Mononuclear cell (primary cell): ENCODE data around the gene INPP1. TPM values are rescaled to one million over a fixed set of nuclear protein-coding genes. Genes with fewer than 3 reads are reported as not detected.
A peak's percentile ranks its signal among the peaks of the same experiment; 100 is the strongest.
"Not testable (repeated sequence)": the region's sequence is repeated elsewhere in the genome, so short reads cannot be mapped to it uniquely, and the experiment has no call there.

Experiments used
- H3K27me3 ChIP-seq: 2 replicates; pipeline ENCODE4 v1.6.0; 2011; ENCODE audit warnings: low read length, control low read depth; ENCODE audit not compliant: insufficient read depth
- H3K4me1 ChIP-seq: 2 replicates; pipeline ENCODE4 v1.5.1; 2011; ENCODE audit warnings: mild to moderate bottlenecking, low read length, control low read depth; ENCODE audit not compliant: insufficient read depth
- H3K4me3 ChIP-seq: 2 replicates; pipeline ENCODE4 v1.5.1; 2011; ENCODE audit warnings: mild to moderate bottlenecking, low read length, moderate library complexity
- H3K9me3 ChIP-seq: 2 replicates; pipeline ENCODE4 v1.5.1; 2011; ENCODE audit warnings: low read depth, mild to moderate bottlenecking, control low read depth, low read length
- total RNA-seq: library from RNA; depleted of rRNA; stranded (reverse); fragments of >200 nt; gene quantifications from one replicate; pipeline ENCODE4 v1.2.3, GENCODE V29; 2012

INPP1 gene
- total RNA-seq, 1 donor = 2.2 TPM

DNA sequence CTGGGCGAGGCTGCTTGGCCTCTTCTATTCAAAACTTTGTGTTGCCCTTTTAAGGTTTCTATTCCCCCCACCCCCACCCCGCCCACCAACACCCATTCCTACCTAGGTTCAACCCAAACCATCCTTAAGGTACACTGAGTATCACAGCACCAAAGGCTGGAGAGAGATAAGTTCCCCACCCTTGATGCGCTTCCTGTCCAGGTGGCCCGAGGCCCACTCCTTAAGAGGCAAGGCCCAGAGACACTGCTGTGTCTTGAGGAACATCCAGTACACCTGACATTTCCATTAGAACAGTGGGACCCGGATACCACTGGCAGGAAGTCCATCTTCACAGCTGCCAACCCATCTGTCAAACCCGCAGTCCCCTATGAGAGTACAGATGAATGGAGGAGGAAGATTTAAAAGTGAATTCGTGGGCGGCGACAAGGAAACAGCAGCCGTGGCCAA is 277 bp upstream of the INPP1 start:
- peaks cover 20% of the 10 kb centered on the region for H3K4me1 ChIP-seq
- no peaks in the 10 kb centered on the region for H3K9me3 ChIP-seq
- H3K4me3 ChIP-seq = peak overlapping the region; percentile 53
- no peaks in the 10 kb centered on the region for H3K27me3 ChIP-seq

DNA sequence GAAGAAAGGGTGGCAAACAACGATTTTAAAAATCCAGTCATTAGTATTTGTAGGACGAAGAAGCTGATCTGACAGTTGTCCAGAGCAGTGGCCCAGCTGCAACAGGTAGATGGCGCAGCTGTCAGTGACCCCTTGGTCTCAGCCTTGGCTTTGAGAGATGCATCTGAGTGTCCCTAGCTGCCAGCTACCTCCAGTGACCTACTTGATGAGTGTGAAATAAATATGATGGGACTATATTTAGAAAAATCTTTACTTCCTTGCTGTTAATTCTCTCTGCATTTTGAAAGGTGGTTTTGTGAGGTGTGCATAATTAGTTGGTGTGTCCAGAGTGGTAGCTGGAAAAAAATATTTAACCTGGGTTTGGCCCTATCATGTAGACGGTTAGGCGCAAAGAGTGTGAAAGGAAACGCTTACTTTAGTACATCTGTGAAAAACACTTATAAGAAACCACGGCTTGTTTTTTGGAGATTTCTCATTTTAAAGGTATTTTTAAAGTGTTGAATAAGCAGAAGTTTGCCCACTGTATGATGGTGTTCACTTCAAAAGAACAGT is 963 bp downstream of the INPP1 start:
- H3K9me3 ChIP-seq = no peaks in the 10 kb centered on the region
- H3K4me3 ChIP-seq = peak overlapping the region; percentile 53
- peaks cover 20% of the 10 kb centered on the region for H3K4me1 ChIP-seq
- H3K27me3 ChIP-seq = no peaks in the 10 kb centered on the region

DNA sequence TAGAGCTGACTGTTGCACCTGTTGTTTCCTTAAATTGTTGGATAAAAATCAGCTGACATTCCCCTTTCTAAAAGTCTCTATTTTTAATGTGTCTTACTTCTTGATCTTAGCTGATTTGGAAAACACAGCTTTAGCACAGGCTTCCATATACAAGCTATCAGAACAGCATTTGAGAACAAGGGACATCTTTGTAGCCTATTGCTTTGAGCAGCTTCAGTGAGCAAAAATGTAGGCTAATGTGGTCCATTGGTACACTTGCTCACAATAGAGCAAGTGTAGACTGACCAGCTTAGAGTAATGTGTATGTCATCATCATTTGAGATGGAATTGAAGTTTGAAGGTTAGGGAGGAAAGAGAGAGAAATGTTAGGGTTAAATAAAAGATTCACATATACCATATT is 7.0 kb downstream of the INPP1 start:
- H3K4me3 ChIP-seq = no peak overlapping the region
- peaks cover 9% of the 10 kb centered on the region for H3K4me1 ChIP-seq
- H3K27me3 ChIP-seq = no peaks in the 10 kb centered on the region
- H3K9me3 ChIP-seq = no peaks in the 10 kb centered on the region

DNA sequence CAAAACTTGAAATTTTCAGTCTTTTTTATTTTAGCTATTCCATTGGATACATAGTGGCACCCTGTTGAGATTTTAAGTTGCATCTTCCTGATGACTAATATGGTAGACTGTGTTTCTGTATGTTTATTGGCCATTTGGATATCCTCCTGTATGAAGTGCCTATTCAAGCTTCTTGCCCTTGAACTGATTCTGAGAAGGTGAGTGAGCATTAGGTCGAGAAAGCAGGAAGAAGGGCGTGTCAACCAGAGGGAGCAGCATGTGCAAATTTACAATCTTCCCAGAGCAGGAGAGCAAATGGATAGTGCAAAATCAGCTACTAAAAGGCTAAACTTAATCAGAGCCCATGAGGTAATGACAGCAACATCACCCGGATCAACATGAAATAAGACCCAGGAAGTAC is 8.6 kb downstream of the INPP1 start:
- Histone ChIP-seq H3K27me3 (no peaks in the 10 kb centered on the region), H3K9me3 (no peaks in the 10 kb centered on the region), H3K4me1 (peaks cover 6% of the 10 kb centered on the region), H3K4me3 (no peak overlapping the region)

DNA sequence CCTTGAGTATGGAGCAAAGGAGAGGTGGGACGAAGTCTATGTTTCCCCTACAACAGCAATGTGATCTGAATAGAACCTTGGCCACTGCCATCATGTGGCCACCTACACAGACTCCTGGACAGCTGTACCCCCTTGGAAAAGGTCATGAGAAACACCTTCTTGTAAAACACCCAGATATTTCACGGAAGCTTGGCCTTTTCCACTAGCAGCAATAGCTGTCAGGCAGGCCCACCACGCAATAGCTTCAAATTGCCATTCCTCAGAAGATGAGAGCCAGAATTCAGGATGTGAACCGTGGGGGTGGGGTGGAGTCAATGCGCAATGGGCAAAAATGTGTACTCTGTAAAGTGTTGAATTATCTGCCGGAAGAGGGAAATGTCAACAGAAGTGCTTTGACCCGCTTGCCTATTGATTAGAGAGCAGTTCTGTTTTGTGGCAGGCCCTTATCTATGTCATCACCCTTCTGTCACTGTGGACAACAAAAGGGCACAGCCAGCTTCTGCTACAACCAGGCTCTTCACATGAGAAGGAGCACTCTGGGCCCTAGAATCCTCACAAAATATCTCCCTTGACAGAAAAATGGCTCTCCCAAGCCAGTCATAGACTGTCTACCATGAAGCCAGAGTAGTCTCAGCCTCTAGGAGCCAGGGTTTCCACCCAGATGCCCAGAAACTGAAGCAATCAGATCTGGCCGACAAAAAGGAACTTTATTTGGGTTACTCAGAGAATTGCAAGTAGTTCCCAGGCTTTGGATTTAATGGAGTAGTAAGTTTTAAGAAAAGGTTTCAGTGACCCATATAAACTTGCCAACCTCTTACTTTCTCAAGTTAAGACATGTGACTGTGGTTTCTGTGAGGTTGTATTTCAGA is 9.5 kb downstream of the INPP1 start:
- Histone ChIP-seq H3K27me3 (no peaks in the 10 kb centered on the region), H3K9me3 (no peaks in the 10 kb centered on the region), H3K4me3 (no peak overlapping the region), H3K4me1 (peaks cover 6% of the 10 kb centered on the region)

DNA sequence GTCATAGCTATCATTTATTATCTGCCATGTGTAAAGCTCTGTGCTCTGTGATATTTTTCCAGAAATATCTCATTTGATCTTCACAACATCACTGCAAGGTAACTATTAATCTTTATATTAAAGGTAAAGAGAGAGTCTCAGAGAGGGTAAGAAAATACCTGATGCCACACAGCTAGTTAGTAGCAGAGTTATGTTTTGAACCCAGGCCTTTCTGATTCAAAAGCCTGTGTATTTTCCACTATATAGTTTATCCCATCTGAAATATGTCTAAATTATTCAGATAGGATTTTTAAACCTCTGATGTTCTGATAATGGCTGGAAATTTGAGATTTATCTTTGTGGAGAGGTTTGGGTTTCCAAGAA is 10.1 kb downstream of the INPP1 start:
- Histone ChIP-seq H3K9me3 (no peaks in the 10 kb centered on the region), H3K4me1 (peaks cover 6% of the 10 kb centered on the region), H3K27me3 (no peaks in the 10 kb centered on the region), H3K4me3 (no peak overlapping the region)

DNA sequence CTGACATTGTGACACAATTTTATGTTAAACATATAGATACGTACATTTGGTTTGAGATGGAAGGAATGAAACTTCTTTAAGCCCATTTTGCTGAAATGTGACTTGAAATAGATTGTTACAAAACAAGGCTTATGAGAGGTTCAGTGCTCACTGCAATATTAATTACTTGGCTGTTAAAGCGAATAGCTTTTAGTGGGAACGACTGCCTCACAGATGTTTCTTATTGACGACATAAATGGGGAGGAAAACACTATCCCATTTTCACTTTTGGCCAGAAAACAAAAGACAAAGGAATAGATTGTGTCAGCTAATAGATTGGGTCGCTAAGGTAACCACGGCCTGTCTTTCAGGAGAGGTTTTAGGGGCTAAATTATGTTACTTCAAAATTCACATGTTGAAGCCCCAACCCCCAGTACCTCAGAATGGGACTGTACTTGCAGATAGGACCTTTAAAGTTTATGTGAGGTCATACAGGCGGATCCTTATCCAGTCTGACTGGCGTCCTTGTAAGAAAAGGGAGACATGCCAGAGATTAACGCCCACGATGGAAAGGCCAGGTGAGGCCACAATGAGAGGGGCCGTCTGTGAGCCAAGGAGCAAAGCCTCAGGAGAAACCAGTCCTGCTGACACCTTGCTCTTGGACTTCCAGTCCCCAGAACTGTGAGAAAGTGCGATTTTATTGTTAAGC is 10.8 kb downstream of the INPP1 start:
- no peak overlapping the region for H3K4me3 ChIP-seq
- peaks cover 6% of the 10 kb centered on the region for H3K4me1 ChIP-seq
- no peaks in the 10 kb centered on the region for H3K27me3 ChIP-seq
- no peaks in the 10 kb centered on the region for H3K9me3 ChIP-seq

- Histone ChIP-seq H3K9me3 (no peaks in the 10 kb centered on the region), H3K4me3 (no peak overlapping the region), H3K27me3 (no peaks in the 10 kb centered on the region), H3K4me1 (peaks cover 6% of the 10 kb centered on the region)
Measured at GRCh38 chr2:190355968-190356644, 12.7 kb downstream of the INPP1 start.

- H3K9me3 ChIP-seq = no peaks in the 10 kb centered on the region
- no peak overlapping the region for H3K4me3 ChIP-seq
- peaks cover 6% of the 10 kb centered on the region for H3K4me1 ChIP-seq
- no peaks in the 10 kb centered on the region for H3K27me3 ChIP-seq
Measured at GRCh38 chr2:190357600-190357999, 14.2 kb downstream of the INPP1 start.

GRCh38 chr2:190358655-190359448 is 15.5 kb downstream of the INPP1 start:
- not testable (repeated sequence) for H3K4me3 ChIP-seq, H3K4me1 ChIP-seq, H3K9me3 ChIP-seq, H3K27me3 ChIP-seq

DNA sequence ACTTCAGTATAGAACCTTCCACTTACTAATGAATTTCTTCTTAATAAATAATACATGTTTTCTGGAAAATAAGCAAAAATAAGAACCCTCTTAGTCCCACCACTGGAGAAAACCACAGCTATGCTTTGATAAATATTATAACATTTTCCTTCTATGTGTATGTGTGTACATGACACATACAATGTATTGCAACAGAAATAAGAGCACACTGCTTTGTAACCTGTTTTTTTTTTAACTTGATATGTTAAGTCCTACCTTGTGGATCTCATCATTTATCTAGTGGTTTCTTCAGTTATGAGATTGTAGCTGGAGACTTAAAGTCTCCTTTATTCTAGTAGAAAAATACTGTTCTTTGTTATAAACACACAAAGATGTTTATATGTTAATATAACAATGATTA is 17.2 kb downstream of the INPP1 start:
- no peak overlapping the region for H3K4me3 ChIP-seq
- no peaks in the 10 kb centered on the region for H3K9me3 ChIP-seq
- H3K4me1 ChIP-seq = no peaks in the 10 kb centered on the region

DNA sequence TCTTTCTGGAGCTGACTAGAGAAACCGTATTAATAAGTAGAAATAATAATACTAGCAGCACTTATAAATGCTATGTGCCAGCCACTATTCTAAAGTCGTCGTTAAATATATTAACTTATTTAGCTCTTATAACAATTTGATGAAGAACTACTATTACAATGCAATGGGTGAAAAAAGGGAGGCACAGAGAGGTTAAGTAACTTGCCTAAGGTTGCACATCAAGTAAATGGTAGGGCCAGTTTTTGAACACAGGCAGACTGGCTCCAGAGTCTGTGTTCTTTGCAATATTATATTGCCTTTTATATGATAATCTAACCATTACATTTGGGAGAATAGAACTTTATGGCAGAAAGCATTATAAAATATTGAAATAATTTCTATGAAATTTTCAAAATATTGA is 17.6 kb downstream of the INPP1 start:
- H3K4me3 ChIP-seq = no peak overlapping the region
- H3K9me3 ChIP-seq = no peaks in the 10 kb centered on the region
- H3K4me1 ChIP-seq = no peaks in the 10 kb centered on the region
- H3K27me3 ChIP-seq = no peaks in the 10 kb centered on the region

More for the DNA sequence above, 17.2 kb downstream of the INPP1 start:
- no peaks in the 10 kb centered on the region for H3K27me3 ChIP-seq

DNA sequence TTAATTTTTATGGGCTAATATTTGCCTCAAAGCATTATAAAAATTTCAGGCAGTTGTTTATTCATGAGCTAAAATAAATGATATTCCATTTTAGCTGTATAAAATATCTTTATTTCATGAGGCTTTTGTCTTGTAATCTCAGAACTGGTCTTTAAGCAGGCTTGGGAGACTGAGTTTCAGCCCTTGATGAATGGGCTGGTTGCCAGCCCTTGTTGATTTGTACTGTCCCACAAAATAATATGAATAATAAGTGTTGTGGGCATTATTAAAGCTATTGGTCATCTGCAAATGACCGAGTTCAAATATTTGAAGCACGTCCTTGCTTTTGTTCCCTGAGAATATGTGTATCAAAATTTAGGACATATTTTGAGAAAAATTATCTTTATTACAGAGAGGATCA is 18.2 kb downstream of the INPP1 start:
- Histone ChIP-seq H3K9me3 (no peaks in the 10 kb centered on the region), H3K4me3 (no peak overlapping the region), H3K4me1 (no peaks in the 10 kb centered on the region)

GRCh38 chr2:190362894-190363293 is 19.5 kb downstream of the INPP1 start:
- H3K27me3 ChIP-seq = no peaks in the 10 kb centered on the region
- H3K4me3 ChIP-seq = no peak overlapping the region
- no peaks in the 10 kb centered on the region for H3K4me1 ChIP-seq
- H3K9me3 ChIP-seq = no peaks in the 10 kb centered on the region

More for the DNA sequence above, 18.2 kb downstream of the INPP1 start:
- no peaks in the 10 kb centered on the region for H3K27me3 ChIP-seq
